GM21360 (cell line): Measurements from ENCODE around the gene R3HDM4.
"Not testable (repeated sequence)": the region's sequence is repeated elsewhere in the genome, so short reads cannot be mapped to it uniquely, and the experiment has no call there.

Source experiments
- ATAC-seq: cut with Tn5 transposase; IDR thresholded peaks from one replicate; pipeline ENCODE4 v1.9.1; 2021; ENCODE audit warnings: mild to moderate bottlenecking, moderate library complexity; ENCODE audit not compliant: unreplicated experiment

Gene R3HDM4

DNA sequence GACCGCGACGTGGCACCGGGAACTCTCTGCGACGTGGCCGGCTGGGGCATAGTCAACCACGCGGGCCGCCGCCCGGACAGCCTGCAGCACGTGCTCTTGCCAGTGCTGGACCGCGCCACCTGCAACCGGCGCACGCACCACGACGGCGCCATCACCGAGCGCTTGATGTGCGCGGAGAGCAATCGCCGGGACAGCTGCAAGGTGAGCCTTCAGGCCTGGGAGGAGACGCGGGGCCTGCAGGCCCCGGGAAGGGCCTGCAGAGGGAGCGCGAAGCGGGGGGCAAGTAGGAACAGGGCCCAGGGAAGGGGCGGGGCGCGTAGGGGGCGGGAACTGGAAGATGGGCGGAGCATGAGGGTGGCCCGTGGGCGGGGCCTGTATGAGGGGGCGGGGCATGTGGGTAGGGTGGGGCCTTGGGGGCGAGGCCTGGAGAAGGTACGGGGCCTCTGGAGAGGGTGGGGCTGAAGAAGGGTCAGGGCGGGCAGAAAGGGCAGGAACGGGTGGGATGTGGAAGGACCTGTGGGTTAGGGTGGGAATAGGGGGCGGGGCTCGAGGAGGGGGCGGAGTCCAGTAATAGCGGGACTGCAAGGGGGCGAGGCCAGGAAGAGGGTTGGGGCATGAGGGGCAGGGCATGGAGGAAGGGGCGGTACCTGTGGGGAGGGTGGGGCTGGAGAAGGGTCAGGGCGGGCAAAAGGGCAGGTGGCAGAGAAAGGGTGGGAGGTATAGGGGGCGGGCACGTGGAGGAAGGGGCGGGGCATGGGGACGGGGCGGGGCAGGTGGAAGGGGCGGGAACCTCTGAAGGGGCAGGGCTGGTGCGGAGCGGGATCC is 51.1 kb downstream of the R3HDM4 start:
- no peak for ATAC-seq

DNA sequence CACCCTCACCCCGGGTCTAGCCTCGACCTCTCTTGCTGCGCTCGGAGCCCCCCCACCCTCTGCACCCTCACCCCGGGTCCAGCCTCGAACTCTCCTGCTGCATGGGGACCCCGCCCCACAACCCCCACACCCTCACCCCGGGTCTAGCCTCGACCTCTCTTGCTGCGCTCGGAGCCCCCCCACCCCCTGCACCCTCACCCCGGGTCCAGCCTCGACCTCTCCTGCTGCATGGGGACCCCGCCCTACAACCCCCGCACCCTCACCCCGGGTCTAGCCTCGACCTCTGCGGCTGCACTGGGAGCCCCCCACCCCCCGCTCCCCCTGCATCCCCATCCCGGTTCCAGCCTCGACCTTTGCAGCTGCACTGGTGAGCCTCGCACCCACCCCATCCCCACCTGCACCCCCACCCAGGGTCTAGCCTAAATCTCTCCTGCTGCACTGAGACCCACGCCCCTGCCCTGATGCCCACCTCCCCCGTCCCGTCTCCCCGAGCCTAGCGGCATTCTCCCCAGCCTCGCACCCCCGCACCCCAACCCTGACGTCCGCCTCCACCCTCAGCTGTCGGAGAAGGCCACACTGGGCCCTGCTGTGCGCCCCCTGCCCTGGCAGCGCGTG is 51.8 kb downstream of the R3HDM4 start:
- ATAC-seq, result no peak

DNA sequence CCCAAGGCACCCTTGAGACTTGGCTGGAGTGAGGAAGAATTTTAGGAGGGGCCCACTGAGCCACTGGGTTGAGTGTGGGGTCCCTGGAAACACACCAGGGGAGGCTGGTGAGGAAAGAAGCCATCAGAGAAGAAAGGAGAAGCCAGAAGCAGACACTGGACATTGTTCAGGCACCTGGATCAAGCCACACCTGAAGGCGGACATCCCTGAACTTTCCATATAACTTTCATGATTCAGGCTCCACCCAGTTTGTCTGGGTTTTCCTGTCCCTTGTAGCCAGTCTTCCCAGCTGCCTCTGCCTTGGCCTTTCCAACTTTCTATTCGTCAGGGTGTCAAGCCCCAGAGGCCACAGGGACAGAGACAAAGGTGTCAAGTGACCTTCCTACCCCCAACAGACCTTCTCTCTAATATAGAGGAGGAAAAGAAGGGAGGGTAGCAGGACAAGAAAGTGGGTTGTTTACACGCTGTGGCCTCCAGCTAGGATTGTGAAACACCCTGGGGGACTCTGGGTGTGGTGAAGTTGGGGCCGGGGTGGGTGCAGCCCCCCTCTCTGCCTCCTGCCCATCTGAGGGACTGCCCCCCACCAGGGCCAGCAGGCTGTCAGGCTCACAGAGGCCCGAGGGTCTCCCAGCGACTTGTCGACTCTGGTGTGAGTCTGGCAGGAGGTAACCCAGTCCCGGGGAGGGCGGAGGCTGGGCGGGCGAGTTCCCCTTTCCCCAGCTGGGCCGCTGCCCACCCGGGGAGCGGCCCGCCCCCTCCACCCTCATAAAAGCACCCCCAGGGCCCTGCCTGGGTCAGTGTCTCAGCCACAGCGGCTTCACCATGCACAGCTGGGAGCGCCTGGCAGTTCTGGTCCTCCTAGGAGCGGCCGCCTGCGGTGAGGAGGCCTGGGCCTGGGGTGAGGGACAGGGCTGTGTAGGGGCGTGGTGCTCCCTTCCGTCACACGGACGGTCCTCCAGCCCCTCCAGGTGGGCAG is 53.9 kb downstream of the R3HDM4 start, which contains the start of gene CFD:
CFD (plus strand) TSS at position 797 of the 976 bp plus-strand sequence; CDS start at position 823, 26 bp downstream.
- no peak for ATAC-seq

DNA sequence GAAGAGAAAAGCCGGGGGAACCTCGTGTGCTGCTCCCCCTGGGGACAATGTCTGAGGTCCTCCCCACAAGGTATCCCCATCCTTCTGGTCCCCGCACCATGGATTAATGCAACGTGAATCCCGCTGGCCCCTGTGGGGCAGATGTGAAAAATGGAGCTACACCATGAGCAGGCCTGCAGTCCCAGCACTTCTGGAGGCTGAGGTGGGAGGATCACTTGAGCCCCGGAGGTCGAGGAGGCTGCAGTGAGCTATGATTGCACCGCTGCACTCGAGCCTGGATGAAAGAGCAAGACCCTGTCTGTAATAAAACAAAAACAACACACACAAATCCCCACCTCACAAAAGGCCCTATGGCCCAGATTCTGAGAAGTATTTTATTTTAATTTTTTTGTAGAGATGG is 54.7 kb downstream of the R3HDM4 start:
- no peak for ATAC-seq

DNA sequence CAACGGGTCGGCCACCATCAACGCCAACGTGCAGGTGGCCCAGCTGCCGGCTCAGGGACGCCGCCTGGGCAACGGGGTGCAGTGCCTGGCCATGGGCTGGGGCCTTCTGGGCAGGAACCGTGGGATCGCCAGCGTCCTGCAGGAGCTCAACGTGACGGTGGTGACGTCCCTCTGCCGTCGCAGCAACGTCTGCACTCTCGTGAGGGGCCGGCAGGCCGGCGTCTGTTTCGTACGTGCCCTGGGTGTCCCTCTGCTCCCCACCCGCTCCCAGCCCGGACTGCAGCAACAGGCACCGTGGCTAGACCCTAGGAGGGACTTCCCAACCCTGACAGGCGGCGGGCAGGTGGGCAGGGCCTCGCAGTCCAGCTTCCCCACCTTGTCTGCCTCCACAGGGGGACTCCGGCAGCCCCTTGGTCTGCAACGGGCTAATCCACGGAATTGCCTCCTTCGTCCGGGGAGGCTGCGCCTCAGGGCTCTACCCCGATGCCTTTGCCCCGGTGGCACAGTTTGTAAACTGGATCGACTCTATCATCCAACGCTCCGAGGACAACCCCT is 57.4 kb downstream of the R3HDM4 start:
- ATAC-seq, result no peak

DNA sequence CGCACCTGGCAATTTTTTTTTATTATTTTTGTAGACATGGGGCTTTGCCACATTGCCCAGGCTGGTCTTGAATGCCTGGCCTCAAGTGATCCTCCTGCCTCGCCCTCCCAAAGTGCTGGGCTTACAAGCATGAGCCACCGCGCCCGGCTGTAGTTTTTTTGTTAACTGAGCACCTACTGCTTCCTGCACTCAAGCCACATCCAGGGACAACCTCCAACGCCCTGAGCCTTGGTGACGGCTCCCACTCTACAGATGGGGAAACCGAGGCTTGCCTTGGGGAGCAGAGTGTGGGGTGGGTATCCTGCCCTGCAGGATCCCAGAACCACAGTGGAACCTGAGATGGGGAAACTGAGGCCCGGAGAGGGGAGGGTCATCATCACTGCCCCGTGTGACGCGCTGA is 57.9 kb downstream of the R3HDM4 start:
- no peak for ATAC-seq

DNA sequence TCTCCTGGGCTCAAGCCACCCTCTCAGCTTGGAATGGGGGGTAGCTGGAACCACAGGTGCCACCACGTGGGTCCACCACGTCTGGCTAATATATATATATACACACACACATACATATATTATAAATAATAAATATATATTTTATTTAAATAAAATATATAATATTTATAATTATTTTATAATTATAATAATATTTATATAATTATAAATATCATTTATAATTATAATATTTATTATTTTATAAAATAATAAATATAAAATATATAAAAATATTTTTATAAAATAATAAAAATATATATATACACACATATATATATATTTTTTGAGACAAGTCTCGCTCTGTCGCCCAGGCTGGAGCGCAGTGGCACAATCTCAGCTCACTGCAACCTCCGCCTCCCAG is 58.5 kb downstream of the R3HDM4 start:
- no peak for ATAC-seq

DNA sequence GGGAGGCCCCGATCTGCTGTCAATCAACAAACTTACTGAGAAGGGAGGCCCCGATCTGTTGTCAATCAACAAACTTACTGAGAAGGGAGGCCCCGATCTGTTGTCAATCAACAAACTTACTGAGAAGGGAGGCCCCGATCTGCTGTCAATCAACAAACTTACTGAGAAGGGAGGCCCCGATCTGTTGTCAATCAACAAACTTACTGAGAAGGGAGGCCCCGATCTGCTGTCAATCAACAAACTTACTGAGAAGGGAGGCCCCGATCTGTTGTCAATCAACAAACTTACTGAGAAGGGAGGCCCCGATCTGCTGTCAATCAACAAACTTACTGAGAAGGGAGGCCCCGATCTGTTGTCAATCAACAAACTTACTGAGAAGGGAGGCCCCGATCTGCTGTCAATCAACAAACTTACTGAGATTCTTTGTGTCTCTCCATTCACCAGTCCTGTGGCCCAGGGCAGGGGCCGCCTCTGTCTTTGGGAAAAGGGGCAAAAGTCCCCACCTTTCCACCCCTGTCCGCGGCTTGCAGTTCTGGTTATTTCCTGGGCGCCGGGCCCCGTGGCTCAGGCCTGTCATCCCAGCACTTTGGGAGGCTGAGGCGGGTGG is 59.3 kb downstream of the R3HDM4 start:
- not testable (repeated sequence) for ATAC-seq

DNA sequence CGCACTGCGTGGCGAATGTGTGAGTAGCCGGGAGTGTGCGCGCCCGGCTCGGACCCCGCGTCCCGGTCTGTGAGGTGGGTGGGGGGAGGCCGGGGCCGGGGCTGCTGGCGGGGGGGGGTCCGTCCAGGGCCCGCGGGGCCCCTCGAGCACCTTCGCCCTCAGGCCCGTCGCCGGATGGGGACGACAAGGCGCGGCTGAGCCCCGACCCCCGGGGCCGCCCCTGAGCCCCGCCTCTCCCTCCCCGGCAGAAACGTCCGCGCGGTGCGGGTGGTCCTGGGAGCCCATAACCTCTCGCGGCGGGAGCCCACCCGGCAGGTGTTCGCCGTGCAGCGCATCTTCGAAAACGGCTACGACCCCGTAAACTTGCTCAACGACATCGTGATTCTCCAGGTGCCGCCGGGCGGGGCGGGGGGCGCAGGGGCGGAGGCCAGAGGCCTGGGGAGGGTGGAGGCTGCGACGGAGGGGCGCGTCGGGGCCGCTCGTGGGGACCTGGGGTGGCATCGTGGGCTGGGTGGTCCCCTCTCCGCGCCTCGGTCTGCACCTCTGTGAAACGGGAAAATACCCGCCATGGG is 59.9 kb downstream of the R3HDM4 start:
- ATAC-seq, result no peak

DNA sequence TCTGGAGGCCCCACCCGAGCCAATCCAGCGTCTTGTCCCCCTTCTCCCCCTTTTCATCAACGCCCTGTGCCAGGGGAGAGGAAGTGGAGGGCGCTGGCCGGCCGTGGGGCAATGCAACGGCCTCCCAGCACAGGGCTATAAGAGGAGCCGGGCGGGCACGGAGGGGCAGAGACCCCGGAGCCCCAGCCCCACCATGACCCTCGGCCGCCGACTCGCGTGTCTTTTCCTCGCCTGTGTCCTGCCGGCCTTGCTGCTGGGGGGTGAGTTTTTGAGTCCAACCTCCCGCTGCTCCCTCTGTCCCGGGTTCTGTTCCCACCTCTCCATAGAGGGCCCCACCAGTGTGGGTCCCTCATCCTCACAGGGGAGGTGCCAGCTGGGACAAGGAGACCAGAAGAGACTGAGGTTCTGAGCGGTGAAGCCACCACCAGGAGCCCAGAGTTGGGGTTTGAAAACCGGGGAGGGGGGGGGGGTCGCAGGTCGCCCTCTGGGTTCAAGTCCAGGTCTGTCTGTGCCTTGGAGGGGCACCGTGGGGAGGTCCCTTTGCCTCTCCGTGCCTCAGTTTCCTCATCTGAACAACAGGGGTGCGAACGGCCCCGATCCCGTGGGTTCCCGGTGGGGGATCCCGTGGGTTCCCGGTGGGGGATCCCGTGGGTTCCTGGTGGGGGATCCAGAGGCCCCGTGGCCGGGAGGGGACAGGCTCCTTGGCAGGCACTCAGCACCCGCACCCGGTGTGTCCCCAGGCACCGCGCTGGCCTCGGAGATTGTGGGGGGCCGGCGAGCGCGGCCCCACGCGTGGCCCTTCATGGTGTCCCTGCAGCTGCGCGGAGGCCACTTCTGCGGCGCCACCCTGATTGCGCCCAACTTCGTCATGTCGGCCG is 60.6 kb downstream of the R3HDM4 start, which contains the start of gene ELANE:
ELANE (plus strand) TSS at position 168 of the 878 bp plus-strand sequence; CDS start at position 194, 26 bp downstream.
- no peak for ATAC-seq

DNA sequence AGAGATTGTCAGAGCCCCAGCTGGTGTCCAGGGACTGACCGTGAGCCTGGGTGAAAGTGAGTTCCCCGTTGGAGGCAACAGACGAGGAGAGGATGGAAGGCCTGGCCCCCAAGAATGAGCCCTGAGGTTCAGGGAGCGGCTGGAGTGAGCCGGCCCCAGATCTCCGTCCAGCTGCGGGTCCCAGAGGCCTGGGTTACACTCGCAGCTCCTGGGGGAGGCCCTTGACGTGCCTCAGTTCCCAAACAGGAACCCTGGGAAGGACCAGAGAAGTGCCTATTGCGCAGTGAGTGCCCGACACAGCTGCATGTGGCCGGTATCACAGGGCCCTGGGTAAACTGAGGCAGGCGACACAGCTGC is 62.1 kb downstream of the R3HDM4 start:
- no peak for ATAC-seq

DNA sequence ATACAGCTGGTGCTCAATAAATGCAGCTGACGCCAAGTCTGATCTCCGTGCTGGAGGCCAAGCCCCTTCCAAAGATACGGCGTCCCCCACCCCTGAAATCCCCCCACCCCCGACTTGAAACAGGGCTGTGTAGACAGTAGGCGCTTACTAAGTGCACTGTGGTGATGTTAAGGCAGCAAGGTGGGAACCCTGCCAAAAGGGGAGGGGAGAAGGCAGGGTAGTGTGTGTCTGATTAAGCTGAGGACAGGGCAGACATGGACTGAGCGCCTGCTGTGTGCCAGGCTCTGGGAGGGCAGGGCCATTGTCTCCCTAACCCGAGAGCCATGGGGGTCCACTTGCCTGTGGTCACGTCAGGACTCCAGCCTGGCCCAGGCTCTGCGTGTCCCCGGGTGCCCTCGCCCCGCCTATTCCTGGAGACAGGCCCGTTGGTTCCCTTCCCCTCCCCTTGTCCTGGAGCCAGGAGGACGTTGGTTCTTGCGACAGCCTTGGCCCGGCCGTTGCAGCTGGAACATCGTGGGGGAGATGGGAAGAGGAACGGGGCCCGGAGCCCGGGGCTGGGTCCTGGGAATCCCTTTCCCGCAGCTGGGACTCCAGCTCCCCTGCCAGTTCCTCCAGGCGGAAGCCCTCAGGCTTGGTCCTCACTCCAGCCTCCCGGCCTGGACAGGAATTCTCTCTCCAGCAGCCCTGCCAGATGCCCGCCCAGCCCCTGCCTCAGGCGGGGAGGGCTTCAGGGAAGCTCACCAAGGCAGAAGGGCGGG is 62.6 kb downstream of the R3HDM4 start:
- ATAC-seq, result no peak

DNA sequence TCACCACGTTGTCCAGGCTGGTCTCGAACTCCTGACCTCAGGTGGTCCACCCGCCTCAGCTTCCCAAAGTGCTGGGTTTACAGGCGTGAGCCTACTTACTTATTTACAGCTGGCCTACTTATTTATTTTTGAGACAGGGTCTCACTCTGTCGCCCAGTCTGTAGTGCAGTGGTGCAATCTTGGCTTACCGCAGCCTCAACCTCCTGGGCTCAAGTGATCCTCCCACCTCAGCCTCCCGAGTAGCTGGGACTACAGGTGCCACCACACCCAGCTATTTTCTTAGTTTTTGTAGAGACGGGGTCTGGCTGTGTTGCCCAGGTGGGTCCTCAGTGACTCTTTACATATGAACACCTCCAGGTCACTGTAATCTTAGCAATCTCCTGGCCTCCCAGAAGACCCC is 63.8 kb downstream of the R3HDM4 start:
- ATAC-seq, result not testable (repeated sequence)

DNA sequence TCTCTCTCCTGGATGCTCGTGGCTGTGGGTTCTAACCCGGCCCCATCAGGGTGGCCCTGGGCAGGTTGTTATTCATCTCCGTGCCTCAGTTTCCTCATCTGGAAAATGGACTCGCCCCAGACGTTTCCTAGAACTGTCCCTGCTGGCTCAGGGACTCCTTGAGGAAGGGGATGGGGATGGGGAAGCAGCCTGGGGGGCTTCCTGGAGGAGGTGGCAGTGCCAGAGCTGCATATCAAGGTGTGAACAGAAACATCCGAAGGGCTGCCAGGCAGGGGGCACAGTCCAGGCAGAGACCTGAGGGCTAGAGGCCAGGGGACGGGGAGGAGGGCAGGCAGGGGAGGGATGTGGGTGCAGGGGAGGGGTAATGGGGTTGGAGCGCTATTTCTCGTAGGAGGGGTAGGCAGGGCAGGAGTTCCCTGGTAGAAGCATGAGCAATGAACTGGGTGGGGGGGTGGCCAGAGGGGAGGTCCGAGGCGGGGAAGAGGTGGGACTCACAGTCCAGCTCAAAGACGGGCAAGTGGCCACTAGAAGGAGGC is 64.6 kb downstream of the R3HDM4 start:
- ATAC-seq, result no peak
